Left ventricle myocardium inferior (tissue), 1 donor: ENCODE results near the gene THUMPD3. TPM values are rescaled to one million over a fixed set of nuclear protein-coding genes. Genes with fewer than 3 reads are reported as not detected.

Experiments
- DNase-seq: peaks from one replicate; pipeline ENCODE4 v3.0.0-alpha.2; 2020
- H3K27ac ChIP-seq: fragments of 200-600 bp; replicated peaks from 2 replicates; pipeline ENCODE4 v1.8.0; 2021
- H3K27me3 ChIP-seq: fragments of 200-600 bp; 2 replicates; pipeline ENCODE4 v1.8.0; 2021; ENCODE audit warnings: low read depth
- H3K36me3 ChIP-seq: fragments of 200-600 bp; 2 replicates; pipeline ENCODE4 v1.8.0; 2021
- H3K4me1 ChIP-seq: fragments of 200-600 bp; 2 replicates; pipeline ENCODE4 v1.8.0; 2021
- H3K4me3 ChIP-seq: fragments of 200-600 bp; 2 replicates; pipeline ENCODE4 v1.8.0; 2021; ENCODE audit warnings: mild to moderate bottlenecking, moderate library complexity
- H3K9me3 ChIP-seq: fragments of 200-600 bp; replicated peaks from 2 replicates; pipeline ENCODE4 v1.8.0; 2021
- CTCF ChIP-seq: fragments of 200-600 bp; IDR thresholded peaks from 2 replicates; pipeline ENCODE4 v1.8.0; 2021; ENCODE audit warnings: antibody characterized with exemption, mild to moderate bottlenecking, borderline replicate concordance
- intact Hi-C: fragments of 100-400 bp; cut with micrococcal nuclease; formaldehyde crosslinking; loops from one replicate; pipeline ENCODE4 v1.11.0; 2022
- total RNA-seq: library from RNA; stranded (reverse); fragmentation: NEBNext Ultra II Directional; extraction: Animal tissue kit (Norgen Biotek cat#: 25700); gene quantifications from one replicate; pipeline ENCODE4 v1.2.1, GENCODE V29; 2021
- donor health status: DM: no; HTN: yes; CAD: no; lungs with severe emphysema.

Gene THUMPD3
- total RNA-seq, 1 donor from 2014 or later: 57.4 TPM

- H3K4me3 ChIP-seq: no peak overlapping the region
- DNase-seq: no peak
- H3K27me3 ChIP-seq: no peaks in the 10 kb centered on the region
- H3K4me1 ChIP-seq: peaks cover 1% of the 10 kb centered on the region
- no peaks in the 10 kb centered on the region for H3K36me3 ChIP-seq
- intact Hi-C loops: no loop called here
- H3K9me3 ChIP-seq: no peaks in the 10 kb centered on the region
- TF ChIP-seq CTCF: no peak
- H3K27ac ChIP-seq: no peak overlapping the region
These were observed 15.0 kb upstream of the THUMPD3 start for GRCh38 chr3:9347887-9348286.

- Histone ChIP-seq H3K27ac (no peak overlapping the region), H3K27me3 (no peaks in the 10 kb centered on the region), H3K4me1 (peaks cover 8% of the 10 kb centered on the region), H3K4me3 (no peak overlapping the region), H3K36me3 (no peaks in the 10 kb centered on the region), H3K9me3 (no peaks in the 10 kb centered on the region)
- DNase-seq: no peak
- intact Hi-C loops: no loop called here
- TF ChIP-seq CTCF: no peak
These were observed 13.3 kb upstream of the THUMPD3 start for GRCh38 chr3:9349321-9350117.

GRCh38 chr3:9351709-9352126 is 11.1 kb upstream of the THUMPD3 start:
- DNase-seq: no peak
- no peak for TF ChIP-seq CTCF
- H3K4me1 ChIP-seq: peaks cover 8% of the 10 kb centered on the region
- H3K36me3 ChIP-seq: no peaks in the 10 kb centered on the region
- H3K27me3 ChIP-seq: no peaks in the 10 kb centered on the region
- intact Hi-C loops: no loop called here
- no peak overlapping the region for H3K27ac ChIP-seq
- no peaks in the 10 kb centered on the region for H3K9me3 ChIP-seq
- no peak overlapping the region for H3K4me3 ChIP-seq

GRCh38 chr3:9352917-9353752 is 9.7 kb upstream of the THUMPD3 start:
- no peak overlapping the region for H3K27ac ChIP-seq
- H3K36me3 ChIP-seq: no peaks in the 10 kb centered on the region
- H3K4me1 ChIP-seq: peaks cover 8% of the 10 kb centered on the region
- H3K9me3 ChIP-seq: no peaks in the 10 kb centered on the region
- peak; percentile 60 for DNase-seq
- H3K4me3 ChIP-seq: no peak overlapping the region
- H3K27me3 ChIP-seq: no peaks in the 10 kb centered on the region
- intact Hi-C loops: no loop called here
- peak; percentile 91 for TF ChIP-seq CTCF

GRCh38 chr3:9361691-9362388 is 1.0 kb upstream of the THUMPD3 start:
- TF ChIP-seq CTCF: no peak
- Histone ChIP-seq H3K4me3 (peak overlapping the region; percentile 89), H3K27ac (no peak overlapping the region), H3K36me3 (peaks cover 20% of the 10 kb centered on the region), H3K9me3 (no peaks in the 10 kb centered on the region), H3K27me3 (no peaks in the 10 kb centered on the region), H3K4me1 (peaks cover 36% of the 10 kb centered on the region)
- intact Hi-C loops: no loop called here
- DNase-seq: no peak
